WTC11 (cell line): Measurements from ENCODE around the gene CPSF2. TPM values are rescaled to one million over a fixed set of nuclear protein-coding genes. Genes with fewer than 3 reads are reported as not detected.

Experiments
- ATAC-seq: fragments of 200-7000 bp; cut with Tn5 transposase; 2 replicates; pipeline ENCODE4 v1.10.0; 2021; ENCODE audit warnings: mild to moderate bottlenecking, moderate library complexity
- CTCF ChIA-PET: fragments of 300-600 bp; sonication (Branson Sonifier 250); formaldehyde crosslinking; loops from one replicate; lab custom pipeline; 2021; ENCODE audit warnings: antibody characterized with exemption; lab: Charles Lee
- POLR2A ChIA-PET: fragments of 350-600 bp; sonication (Branson Sonifier 250); formaldehyde crosslinking; loops from one replicate; lab custom pipeline; 2021; ENCODE audit warnings: antibody characterized with exemption; lab: Charles Lee
- DNase-seq: peaks from one replicate; pipeline ENCODE4 v3.0.0; 2021; ENCODE audit warnings: low spot score
- H3K27ac Mint-ChIP-seq: 2 replicates; pipeline ENCODE4 v1.8.0; 2021; ENCODE audit warnings: mixed read lengths
- H3K27me3 Mint-ChIP-seq: 2 replicates; pipeline ENCODE4 v1.8.0; 2021; ENCODE audit warnings: low read depth, mild to moderate bottlenecking, moderate library complexity, mixed read lengths
- H3K36me3 Mint-ChIP-seq: 2 replicates; pipeline ENCODE4 v1.8.0; 2021; ENCODE audit warnings: mixed read lengths
- H3K4me1 Mint-ChIP-seq: 2 replicates; pipeline ENCODE4 v1.8.0; 2022; ENCODE audit warnings: mixed read lengths
- H3K4me3 Mint-ChIP-seq: 2 replicates; pipeline ENCODE4 v1.8.0; 2021; ENCODE audit warnings: mild to moderate bottlenecking, moderate library complexity, mixed read lengths
- H3K9me3 Mint-ChIP-seq: 2 replicates; pipeline ENCODE4 v1.8.0; 2021; ENCODE audit warnings: mixed read lengths
- AR ChIP-seq: fragments of 250-450 bp; sonication (Bioruptor Pico); IDR thresholded peaks from 2 replicates; pipeline ENCODE4 v1.9.0; 2021; ENCODE audit warnings: mild to moderate bottlenecking
- CREB1 ChIP-seq: sonication (generic); formaldehyde crosslinking; IDR thresholded peaks from 2 replicates; pipeline ENCODE4 v1.8.0; 2023; ENCODE audit warnings: mild to moderate bottlenecking, missing genetic modification reagents
- E2F5 ChIP-seq: sonication (generic); formaldehyde crosslinking; IDR thresholded peaks from 2 replicates; pipeline ENCODE4 v1.8.1; 2022; ENCODE audit warnings: mild to moderate bottlenecking, moderate library complexity, missing genetic modification reagents
- ELF4 ChIP-seq: sonication (generic); formaldehyde crosslinking; IDR thresholded peaks from 2 replicates; pipeline ENCODE4 v1.8.1; 2022; ENCODE audit warnings: low read depth, mild to moderate bottlenecking, moderate library complexity, missing genetic modification reagents
- EMX1 ChIP-seq: fragments of 250-450 bp; sonication (Bioruptor Pico); IDR thresholded peaks from 2 replicates; pipeline ENCODE4 v1.8.0; 2021; ENCODE audit warnings: mild to moderate bottlenecking
- FOXJ3 ChIP-seq: sonication (generic); formaldehyde crosslinking; IDR thresholded peaks from 2 replicates; pipeline ENCODE4 v1.9.0; 2021; ENCODE audit warnings: missing genetic modification reagents, mild to moderate bottlenecking, borderline replicate concordance
- FOXK1 ChIP-seq: sonication (generic); formaldehyde crosslinking; IDR thresholded peaks from 2 replicates; pipeline ENCODE4 v1.8.0; 2022; ENCODE audit warnings: mild to moderate bottlenecking, moderate library complexity, missing genetic modification reagents
- MLX ChIP-seq: sonication (generic); formaldehyde crosslinking; IDR thresholded peaks from 2 replicates; pipeline ENCODE4 v1.8.1; 2023; ENCODE audit warnings: mild to moderate bottlenecking, missing genetic modification reagents, moderate library complexity
- MXD4 ChIP-seq: fragments of 250-450 bp; sonication (Bioruptor Pico); IDR thresholded peaks from 2 replicates; pipeline ENCODE4 v1.8.0; 2021; ENCODE audit warnings: mild to moderate bottlenecking, moderate library complexity, borderline replicate concordance
- RORB ChIP-seq: fragments of 250-450 bp; sonication (Bioruptor Pico); IDR thresholded peaks from 2 replicates; pipeline ENCODE4 v1.9.0; 2021; ENCODE audit warnings: mild to moderate bottlenecking
- SMAD3 ChIP-seq: sonication (generic); formaldehyde crosslinking; IDR thresholded peaks from 2 replicates; pipeline ENCODE4 v1.8.0; 2022; ENCODE audit warnings: missing genetic modification reagents, mild to moderate bottlenecking, borderline replicate concordance
- SMAD4 ChIP-seq: sonication (generic); formaldehyde crosslinking; IDR thresholded peaks from 2 replicates; pipeline ENCODE4 v1.8.0; 2022; ENCODE audit warnings: mild to moderate bottlenecking, missing genetic modification reagents
- STAT6 ChIP-seq: sonication (generic); formaldehyde crosslinking; conservative IDR thresholded peaks from 2 replicates; pipeline ENCODE4 v1.8.1; 2023; ENCODE audit warnings: mild to moderate bottlenecking, low read depth, missing genetic modification reagents, moderate library complexity
- TP53 ChIP-seq: sonication (generic); formaldehyde crosslinking; IDR thresholded peaks from 2 replicates; pipeline ENCODE4 v1.8.1; 2023; ENCODE audit warnings: mild to moderate bottlenecking, missing genetic modification reagents
- ZNF121 ChIP-seq: sonication (generic); formaldehyde crosslinking; IDR thresholded peaks from 2 replicates; pipeline ENCODE4 v1.8.0; 2023; ENCODE audit warnings: missing genetic modification reagents
- ZNF138 ChIP-seq: sonication (generic); formaldehyde crosslinking; conservative IDR thresholded peaks from 2 replicates; pipeline ENCODE4 v1.8.1; 2022; ENCODE audit warnings: mild to moderate bottlenecking, moderate library complexity, missing genetic modification reagents
- ZNF263 ChIP-seq: sonication (generic); formaldehyde crosslinking; IDR thresholded peaks from 2 replicates; pipeline ENCODE4 v1.8.1; 2022; ENCODE audit warnings: low read depth, mild to moderate bottlenecking, moderate library complexity, missing genetic modification reagents
- ZNF396 ChIP-seq: fragments of 250-450 bp; sonication (Bioruptor Pico); IDR thresholded peaks from 2 replicates; pipeline ENCODE4 v1.8.0; 2021; ENCODE audit warnings: mild to moderate bottlenecking, moderate library complexity, borderline replicate concordance
- ZSCAN18 ChIP-seq: fragments of 250-450 bp; sonication (Bioruptor Pico); IDR thresholded peaks from 2 replicates; pipeline ENCODE4 v2.1.2; 2022; ENCODE audit warnings: mild to moderate bottlenecking, moderate library complexity
- total RNA-seq: library from RNA; stranded (reverse); gene quantifications from 3 replicates; pipeline ENCODE4 v1.2.3, GENCODE V29; 2021

CPSF2 gene
- total RNA-seq, 1 experiment from 2014 or later = 109 TPM

- H3K9me3 Mint-ChIP-seq = no peaks in the 10 kb centered on the region
- DNase-seq = no peak
- H3K27me3 Mint-ChIP-seq = no peaks in the 10 kb centered on the region
- H3K36me3 Mint-ChIP-seq = no peaks in the 10 kb centered on the region
- peaks cover 41% of the 10 kb centered on the region for H3K4me1 Mint-ChIP-seq
- ChIA-PET POLR2A (interaction anchor here (1.9 to 4.0 kb wide), 2 partner anchors 17 to 65 kb away, joined by 12 to 30 read pairs; partner anchors contain the start of genes CPSF2, NDUFB1 and TRIP11), CTCF (interaction anchor here (0.5 to 4.2 kb wide), 7 partner anchors 14 to 586 kb away, joined by 3 to 91 read pairs (median 4); partner anchors contain the start of genes CPSF2, NDUFB1 and SLC24A4)
- ATAC-seq = no peak
- peak overlapping the region; percentile 98 for H3K27ac Mint-ChIP-seq
- peak overlapping the region; percentile 100 for H3K4me3 Mint-ChIP-seq
- TF ChIP-seq CREB1 (CRISPR knock-in tag) (no peak), ZNF121 (peak; percentile 76; the same call in 1 of the 2 replicates), MLX (no peak), E2F5 (no peak)
These were observed 16.5 kb upstream of the CPSF2 start for GRCh38 chr14:92105073-92105892.

- ChIA-PET POLR2A (interaction anchor here (1.9 to 4.0 kb wide), 2 partner anchors 16 to 66 kb away, joined by 12 to 30 read pairs; partner anchors contain the start of genes CPSF2, NDUFB1 and TRIP11), CTCF (interaction anchor here (0.5 to 4.2 kb wide), 18 partner anchors 14 to 585 kb away, joined by 3 to 91 read pairs (median 4); partner anchors contain the start of genes CPSF2, NDUFB1 and SLC24A4)
- H3K4me1 Mint-ChIP-seq = peaks cover 37% of the 10 kb centered on the region
- peak overlapping the region; percentile 100 for H3K4me3 Mint-ChIP-seq
- no peaks in the 10 kb centered on the region for H3K9me3 Mint-ChIP-seq
- H3K27me3 Mint-ChIP-seq = no peaks in the 10 kb centered on the region
- ATAC-seq (no peak), DNase-seq (no peak)
- peak overlapping the region; percentile 98 for H3K27ac Mint-ChIP-seq
- no peaks in the 10 kb centered on the region for H3K36me3 Mint-ChIP-seq
- no peak for TF ChIP-seq ZNF121
- no peak for TF ChIP-seq MXD4 (CRISPR knock-in tag)
- no peak for TF ChIP-seq SMAD4 (CRISPR knock-in tag)
- TF ChIP-seq, all 79 proteins: peak for 0
These were observed 16.0 kb upstream of the CPSF2 start for GRCh38 chr14:92105893-92106142.

- H3K27ac Mint-ChIP-seq = peak within 1 kb of the TSS; percentile 98
- peak; percentile 90 for ATAC-seq
- DNase-seq = peak; percentile 94
- ChIA-PET POLR2A (interaction anchor here (1.9 to 4.0 kb wide), 2 partner anchors 15 to 66 kb away, joined by 12 to 30 read pairs; partner anchors contain the start of genes CPSF2, NDUFB1 and TRIP11), CTCF (interaction anchor here (0.5 to 4.2 kb wide), 30 partner anchors 9 to 585 kb away, joined by 3 to 91 read pairs (median 4); partner anchors contain the start of genes CPSF2, NDUFB1 and SLC24A4)
- H3K9me3 Mint-ChIP-seq = no peaks in the 10 kb centered on the region
- H3K4me1 Mint-ChIP-seq = peaks cover 37% of the 10 kb centered on the region
- H3K27me3 Mint-ChIP-seq = no peaks in the 10 kb centered on the region
- H3K36me3 Mint-ChIP-seq = no peaks in the 10 kb centered on the region
- H3K4me3 Mint-ChIP-seq = peak within 1 kb of the TSS; percentile 100
- TF ChIP-seq FOXJ3 (CRISPR knock-in tag) = no peak
- no peak for TF ChIP-seq ZNF138
- TF ChIP-seq RORB (CRISPR knock-in tag) = no peak
- TF ChIP-seq FOXK1 = peak; percentile 62; the same call in 1 of the 2 replicates
- TF ChIP-seq ELF4 (CRISPR knock-in tag) = no peak
- no peak for TF ChIP-seq EMX1 (CRISPR knock-in tag)
- TF ChIP-seq AR = no peak
- TF ChIP-seq ZNF263 (CRISPR knock-in tag) = no peak
- no peak for TF ChIP-seq ZSCAN18 (CRISPR knock-in tag)
- TF ChIP-seq SMAD3 = no peak
- TF ChIP-seq STAT6 = no peak
- TF ChIP-seq TP53 (CRISPR knock-in tag) = no peak
- TF ChIP-seq ZNF396 = no peak
These were observed 15.4 kb upstream of the CPSF2 start, which contains the start of gene ATXN3 for GRCh38 chr14:92106143-92106926. Gene ATXN3, minus strand, starts transcription at chr14:92106582. Its CDS starts 30 bp downstream, at chr14:92106552.
